ENCODE data around the gene CTBP2. TPM values are rescaled to one million over a fixed set of nuclear protein-coding genes. Genes with fewer than 3 reads are reported as not detected.
"Not testable (repeated sequence)": the region's sequence is repeated elsewhere in the genome, so short reads cannot be mapped to it uniquely, and the experiment has no call there.

Gene CTBP2
- total RNA-seq, 2 donors from 2014 or later = 75.3 to 109 TPM

GRCh38 chr10:125082881-125083575, 77.3 kb downstream of the CTBP2 start:
- H3K27me3 ChIP-seq (ENCODE audit: control insufficient read depth, insufficient read depth, low read length, poor library complexity, severe bottlenecking) = no peaks in the 10 kb centered on the region
- no peaks in the 10 kb centered on the region for H3K4me1 ChIP-seq (ENCODE audit: control insufficient read depth, insufficient read depth, low read length)
- TF ChIP-seq, protein P1, sequence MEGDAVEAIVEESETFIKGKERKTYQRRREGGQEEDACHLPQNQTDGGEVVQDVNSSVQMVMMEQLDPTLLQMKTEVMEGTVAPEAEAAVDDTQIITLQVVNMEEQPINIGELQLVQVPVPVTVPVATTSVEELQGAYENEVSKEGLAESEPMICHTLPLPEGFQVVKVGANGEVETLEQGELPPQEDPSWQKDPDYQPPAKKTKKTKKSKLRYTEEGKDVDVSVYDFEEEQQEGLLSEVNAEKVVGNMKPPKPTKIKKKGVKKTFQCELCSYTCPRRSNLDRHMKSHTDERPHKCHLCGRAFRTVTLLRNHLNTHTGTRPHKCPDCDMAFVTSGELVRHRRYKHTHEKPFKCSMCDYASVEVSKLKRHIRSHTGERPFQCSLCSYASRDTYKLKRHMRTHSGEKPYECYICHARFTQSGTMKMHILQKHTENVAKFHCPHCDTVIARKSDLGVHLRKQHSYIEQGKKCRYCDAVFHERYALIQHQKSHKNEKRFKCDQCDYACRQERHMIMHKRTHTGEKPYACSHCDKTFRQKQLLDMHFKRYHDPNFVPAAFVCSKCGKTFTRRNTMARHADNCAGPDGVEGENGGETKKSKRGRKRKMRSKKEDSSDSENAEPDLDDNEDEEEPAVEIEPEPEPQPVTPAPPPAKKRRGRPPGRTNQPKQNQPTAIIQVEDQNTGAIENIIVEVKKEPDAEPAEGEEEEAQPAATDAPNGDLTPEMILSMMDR (conservative IDR thresholded peaks at IDR 0.05) = no peak
- no peak for DNase-seq
- peak overlapping the region; percentile 59 for H3K27ac Mint-ChIP-seq
- H3K4me3 ChIP-seq (ENCODE audit: low read length) = no peak overlapping the region
- no peaks in the 10 kb centered on the region for H3K9me3 Mint-ChIP-seq
- WGBS, 2 experiments (ENCODE audit: insufficient coverage in 1 of 2, insufficient read length in 1 of 2) = 96% methylated on average over 14 to 15 of the region's 15 CpGs
- H3K4me3 Mint-ChIP-seq = no peak overlapping the region
- no peaks in the 10 kb centered on the region for H3K27me3 Mint-ChIP-seq (ENCODE audit: insufficient read depth)
- H3K36me3 Mint-ChIP-seq (ENCODE audit: low read depth) = peaks cover 69% of the 10 kb centered on the region
- H3K9me3 ChIP-seq (ENCODE audit: control insufficient read depth, low read length) = no peaks in the 10 kb centered on the region
- H3K36me3 ChIP-seq (ENCODE audit: control insufficient read depth, insufficient read depth, low read length) = peaks cover 3% of the 10 kb centered on the region
- H3K4me1 Mint-ChIP-seq = peaks cover 8% of the 10 kb centered on the region
- H3K27ac ChIP-seq (ENCODE audit: low read depth, low read length) = no peak overlapping the region
- H3K9ac ChIP-seq (ENCODE audit: extremely low read depth, low read length, poor library complexity, severe bottlenecking) = no peak overlapping the region

DNA sequence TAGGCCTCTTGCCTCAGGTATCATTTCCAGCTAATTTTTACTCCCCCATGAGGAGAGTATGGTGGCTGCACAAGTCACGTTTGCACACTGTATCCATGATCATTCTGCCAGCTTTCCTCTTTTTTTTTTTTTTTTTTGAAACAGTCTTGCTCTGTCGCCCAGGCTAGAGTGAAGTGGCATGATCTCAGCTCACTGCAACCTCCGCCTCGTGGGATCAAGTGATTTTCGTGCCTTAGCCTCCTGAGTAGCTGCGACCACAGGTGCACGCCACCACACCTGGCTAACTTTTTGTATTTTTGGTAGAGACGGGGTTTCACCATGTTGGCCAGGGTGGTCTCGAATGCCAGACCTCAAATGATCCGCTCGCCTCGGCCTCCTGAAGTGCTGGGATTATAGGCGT, 77.9 kb downstream of the CTBP2 start:
- H3K4me1 Mint-ChIP-seq, H3K9me3 Mint-ChIP-seq: not testable (repeated sequence)

GRCh38 chr10:125081931-125082330, 78.4 kb downstream of the CTBP2 start:
- no peaks in the 10 kb centered on the region for H3K9me3 ChIP-seq (ENCODE audit: control insufficient read depth, low read length)
- H3K4me1 ChIP-seq (ENCODE audit: control insufficient read depth, insufficient read depth, low read length) = no peaks in the 10 kb centered on the region
- no peaks in the 10 kb centered on the region for H3K27me3 Mint-ChIP-seq (ENCODE audit: insufficient read depth)
- no peak overlapping the region for H3K4me3 Mint-ChIP-seq
- no peak overlapping the region for H3K27ac Mint-ChIP-seq
- no peak overlapping the region for H3K27ac ChIP-seq (ENCODE audit: low read depth, low read length)
- no peak overlapping the region for H3K4me3 ChIP-seq (ENCODE audit: low read length)
- H3K36me3 Mint-ChIP-seq (ENCODE audit: low read depth) = peaks cover 58% of the 10 kb centered on the region
- H3K9me3 Mint-ChIP-seq = no peaks in the 10 kb centered on the region
- no peak for DNase-seq
- no peaks in the 10 kb centered on the region for H3K27me3 ChIP-seq (ENCODE audit: control insufficient read depth, insufficient read depth, low read length, poor library complexity, severe bottlenecking)
- WGBS, 2 experiments (ENCODE audit: insufficient coverage in 1 of 2, insufficient read length in 1 of 2) = 93 to 100% methylated on average over 4 to 10 of the region's 10 CpGs
- H3K4me1 Mint-ChIP-seq = peaks cover 8% of the 10 kb centered on the region
- no peak overlapping the region for H3K9ac ChIP-seq (ENCODE audit: extremely low read depth, low read length, poor library complexity, severe bottlenecking)
- H3K36me3 ChIP-seq (ENCODE audit: control insufficient read depth, insufficient read depth, low read length) = peaks cover 3% of the 10 kb centered on the region
- TF ChIP-seq, protein P1 (conservative IDR thresholded peaks at IDR 0.05) = no peak

More for the DNA sequence above, 77.9 kb downstream of the CTBP2 start:
- H3K27me3 ChIP-seq (ENCODE audit: control insufficient read depth, insufficient read depth, low read length, poor library complexity, severe bottlenecking); H3K36me3 ChIP-seq (ENCODE audit: control insufficient read depth, insufficient read depth, low read length); H3K4me1 ChIP-seq (ENCODE audit: control insufficient read depth, insufficient read depth, low read length); H3K4me3 Mint-ChIP-seq; H3K4me3 ChIP-seq (ENCODE audit: low read length); H3K27ac ChIP-seq (ENCODE audit: low read depth, low read length); H3K27me3 Mint-ChIP-seq (ENCODE audit: insufficient read depth); H3K9ac ChIP-seq (ENCODE audit: extremely low read depth, low read length, poor library complexity, severe bottlenecking); H3K27ac Mint-ChIP-seq; DNase-seq; H3K9me3 ChIP-seq (ENCODE audit: control insufficient read depth, low read length): not testable (repeated sequence)
- 93 to 95% methylated on average over 12 to 13 of the region's 13 CpGs for WGBS, 2 experiments (ENCODE audit: insufficient coverage in 1 of 2, insufficient read length in 1 of 2)
- H3K36me3 Mint-ChIP-seq (ENCODE audit: low read depth) = peaks cover 63% of the 10 kb centered on the region

Measured in endodermal cell (in vitro differentiated cells).